HepG2 (cell line): Measurements from ENCODE around the gene UTP25. TPM values are rescaled to one million over a fixed set of nuclear protein-coding genes. Genes with fewer than 3 reads are reported as not detected.

Experiments
- ATAC-seq: fragments of 200-7000 bp; cut with Tn5 transposase; 3 replicates; pipeline ENCODE4 v1.9.1; 2020; ENCODE audit warnings: mild to moderate bottlenecking, moderate library complexity
- BruUV-seq: library from RNA; stranded (reverse); fragments of 400-500 nt; replicated peaks from 2 replicates; lab custom pipeline; 2021; lab: Mats Ljungman, UMichigan
- CTCF ChIA-PET: fragments of 300-600 bp; formaldehyde crosslinking; extraction: SDS; loops from one replicate; lab custom pipeline; 2021; ENCODE audit warnings: low total read pairs, inconsistent platforms, low intra/inter-chr PET ratio; lab: Yijun Ruan, JAX
- POLR2A ChIA-PET: fragments of 350-600 bp; sonication (Branson Sonifier 250); formaldehyde crosslinking; loops from one replicate; lab custom pipeline; 2020; ENCODE audit warnings: antibody characterized with exemption, inconsistent platforms; lab: Yijun Ruan, JAX
- DNase-seq: peaks from one replicate; pipeline ENCODE4 v3.0.0-alpha.2; 2015; ENCODE audit warnings: low spot score
- FAIRE-seq: peaks from 3 replicates; lab custom pipeline; 2011; peaks lifted over from hg19 to GRCh38; lab: Jason Lieb, UNC
- H2AFZ ChIP-seq: one replicate; pipeline ENCODE4 v1.6.1; 2011; ENCODE audit warnings: low read length, inconsistent platforms
- H3K27ac ChIP-seq: fragments of 300-600 bp; 3 replicates; pipeline ENCODE4 v1.8.0; 2011; ENCODE audit warnings: mixed run types, mild to moderate bottlenecking, mixed read lengths, low read length, inconsistent platforms; ENCODE audit not compliant: insufficient read depth; ENCODE audit errors: extremely low read length
- H3K27me3 ChIP-seq, 2 experiments: fragments of 200-600 bp in 1 of 2; 2 replicates in 1 of 2; 3 replicates in 1 of 2; pipeline versions ENCODE4 v1.6.0 to v1.8.0; 2011; ENCODE audit warnings: low read length in 2 of 2, mild to moderate bottlenecking in 2 of 2, moderate library complexity in 2 of 2, inconsistent platforms in 1 of 2; ENCODE audit not compliant: insufficient read depth in 2 of 2, control insufficient read depth in 1 of 2
- H3K36me3 ChIP-seq, 2 experiments: fragments of 200-600 bp in 1 of 2; replicated peaks in 1 of 2; 2 replicates in 1 of 2; 3 replicates in 1 of 2; pipeline versions ENCODE4 v1.5.1 to v1.8.0; 2011; ENCODE audit warnings: low read length in 2 of 2, inconsistent platforms in 1 of 2; ENCODE audit not compliant: insufficient read depth in 2 of 2, control insufficient read depth in 1 of 2
- H3K4me1 ChIP-seq: 2 replicates; pipeline ENCODE4 v1.5.1; 2012; ENCODE audit warnings: low read length, inconsistent platforms; ENCODE audit not compliant: insufficient read depth
- H3K4me2 ChIP-seq: 2 replicates; pipeline ENCODE4 v1.6.0; 2011; ENCODE audit warnings: low read depth, low read length, inconsistent platforms
- H3K4me3 ChIP-seq, 3 experiments: fragments of 200-600 bp in 1 of 3; sonication (generic), shearing (Covaris generic) in 1 of 3; replicated peaks in 1 of 3; 2 replicates each; pipeline ENCODE4 v1.5.1; 2011 to 2016; ENCODE audit warnings: low read length in 3 of 3, inconsistent platforms in 2 of 3, low read depth in 2 of 3, mild to moderate bottlenecking in 2 of 3, control low read depth in 1 of 3, mixed read lengths in 1 of 3; ENCODE audit not compliant: insufficient read depth in 1 of 3
- H3K79me2 ChIP-seq: one replicate; pipeline ENCODE4 v1.6.1; 2011; ENCODE audit warnings: low read length, inconsistent platforms; ENCODE audit not compliant: insufficient read depth
- H3K9ac ChIP-seq: 2 replicates; pipeline ENCODE4 v1.6.0; 2011; ENCODE audit warnings: mild to moderate bottlenecking, low read depth, low read length, inconsistent platforms; ENCODE audit not compliant: insufficient read depth
- H3K9me3 ChIP-seq: 2 replicates; pipeline ENCODE4 v1.5.1; 2012; ENCODE audit warnings: mild to moderate bottlenecking, low read length
- H4K20me1 ChIP-seq: 2 replicates; pipeline ENCODE4 v1.6.0; 2011; ENCODE audit warnings: inconsistent platforms, mild to moderate bottlenecking, low read length, moderate library complexity; ENCODE audit not compliant: insufficient read depth
- GPN1 ChIP-seq: sonication (generic); formaldehyde crosslinking; IDR thresholded peaks from 2 replicates; pipeline ENCODE4 v1.5.1; 2020; ENCODE audit warnings: missing genetic modification reagents, borderline replicate concordance
- PAWR ChIP-seq: sonication (generic); formaldehyde crosslinking; IDR thresholded peaks from 2 replicates; pipeline ENCODE4 v1.4.0; 2020; ENCODE audit warnings: missing genetic modification reagents, mild to moderate bottlenecking, borderline replicate concordance
- REPIN1 ChIP-seq: sonication (generic); formaldehyde crosslinking; IDR thresholded peaks from 2 replicates; pipeline ENCODE4 v1.8.0; 2022; ENCODE audit warnings: missing genetic modification reagents, low read depth, mild to moderate bottlenecking, borderline replicate concordance
- TBP ChIP-seq: sonication (generic); formaldehyde crosslinking; IDR thresholded peaks from 2 replicates; pipeline ENCODE4 v1.5.0; 2020; ENCODE audit warnings: missing genetic modification reagents
- ZNF180 ChIP-seq: sonication (generic); formaldehyde crosslinking; IDR thresholded peaks from 2 replicates; pipeline ENCODE4 v1.4.0; 2020; ENCODE audit warnings: low read depth, missing genetic modification reagents, borderline replicate concordance
- ZNF615 ChIP-seq: sonication (generic); formaldehyde crosslinking; IDR thresholded peaks from 2 replicates; pipeline ENCODE4 v1.5.0; 2020; ENCODE audit warnings: mild to moderate bottlenecking, missing genetic modification reagents, borderline replicate concordance
- ZNF83 ChIP-seq: sonication (generic); formaldehyde crosslinking; IDR thresholded peaks from 2 replicates; pipeline ENCODE4 v1.4.0; 2020; ENCODE audit warnings: missing genetic modification reagents, mild to moderate bottlenecking, borderline replicate concordance
- WGBS: methylation state at CpG from one replicate; pipeline ENCODE4 v1.1.6; 2017; ENCODE audit warnings: low lambda C conversion rate; 5-methylcytosine and 5-hydroxymethylcytosine counted together
- in situ Hi-C: cut with HindIII; loops from 2 replicates; pipeline ENCODE4 v1.10.0; 2017; ENCODE audit warnings: low pct_unique_long_range_greater_than_20kb; ENCODE audit not compliant: extremely low pct_ligation_motif_present
- intact Hi-C: fragments of 100-400 bp; cut with micrococcal nuclease; formaldehyde crosslinking; loops from one replicate; pipeline ENCODE4 v1.10.0; 2022; ENCODE audit not compliant: unreplicated experiment
- polyA plus RNA-seq, 8 experiments: library from polyadenylated mRNA; depleted of rRNA in 3 of 8; stranded (reverse) in 7 of 8; unstranded in 1 of 8; fragments of >200 nt; fragmentation: Illumina TruSeq in 4 of 8; extraction: Trizol in 4 of 8; gene quantifications; 2 replicates each; pipeline versions ENCODE4 v1.2.1 to v1.2.3, GENCODE V29; 2011 to 2016; ENCODE audit warnings: low read depth in 4 of 8, missing spikeins in 1 of 8, mixed read lengths in 1 of 8; ENCODE audit not compliant: insufficient read depth in 1 of 8
- total RNA-seq, 5 experiments: library from RNA; depleted of rRNA; stranded (reverse); fragments of >200 nt; fragmentation: Illumina TruSeq; extraction: Trizol; gene quantifications; 2 replicates each; pipeline ENCODE4 v1.2.3, GENCODE V29; 2016; ENCODE audit warnings: low read depth in 1 of 5
- TF ChIP-seq, protein P1 (sequence below): sonication (generic); formaldehyde crosslinking; conservative IDR thresholded peaks from 2 replicates; pipeline ENCODE4 v1.4.0; 2020; ENCODE audit warnings: mild to moderate bottlenecking, missing genetic modification reagents, moderate library complexity
- TF ChIP-seq, protein P2 (sequence below): IDR thresholded peaks from 2 replicates; pipeline ENCODE4 v1.6.1; 2016; ENCODE audit warnings: missing biosample characterization, missing genetic modification reagents, low read depth

Gene UTP25
- total and polyA plus RNA-seq, 2 of the 13 experiments (the other 11 are each of a cell fraction or from before 2014, with no cell fraction given): 4.8 to 5.7 TPM

DNA sequence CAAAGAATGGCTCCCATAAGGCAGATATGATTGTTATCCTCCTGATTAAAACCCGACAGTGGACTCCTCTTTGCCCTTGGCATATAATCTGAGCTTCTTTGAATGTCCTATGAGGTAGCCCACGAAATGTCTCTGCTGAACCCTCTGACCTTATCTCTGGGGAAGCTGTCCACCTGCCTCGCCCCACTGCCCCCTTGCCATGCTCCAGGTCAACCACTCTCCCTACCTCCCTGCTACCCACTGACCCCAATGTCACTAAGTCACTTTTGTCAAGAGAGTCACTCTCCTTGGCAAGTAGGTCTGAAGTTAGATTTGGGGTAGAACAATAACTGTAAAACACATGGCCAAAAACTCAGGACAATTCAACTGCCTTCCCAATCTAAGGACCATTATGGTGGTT, 54.5 kb downstream of the UTP25 start:
- POLR2A ChIA-PET: no interaction called here
- H3K27ac ChIP-seq: no peak overlapping the region
- H3K4me3 ChIP-seq: no peak overlapping the region
- no peak overlapping the region for H2AFZ ChIP-seq
- H3K9ac ChIP-seq: no peak overlapping the region
- no peaks in the 10 kb centered on the region for H3K4me1 ChIP-seq
- no TSS peak for BruUV-seq
- no peaks in the 10 kb centered on the region for H4K20me1 ChIP-seq
- DNase-seq: no peak
- in situ Hi-C loops: no loop called here
- no peaks in the 10 kb centered on the region for H3K36me3 ChIP-seq
- no peak overlapping the region for H3K4me2 ChIP-seq
- intact Hi-C loops: no loop called here
- WGBS: 8% methylated on average over 3 of the region's 3 CpGs
- TF ChIP-seq ZNF615 (CRISPR knock-in tag) (no peak), TBP (CRISPR knock-in tag) (no peak)
- TF ChIP-seq, protein P1, sequence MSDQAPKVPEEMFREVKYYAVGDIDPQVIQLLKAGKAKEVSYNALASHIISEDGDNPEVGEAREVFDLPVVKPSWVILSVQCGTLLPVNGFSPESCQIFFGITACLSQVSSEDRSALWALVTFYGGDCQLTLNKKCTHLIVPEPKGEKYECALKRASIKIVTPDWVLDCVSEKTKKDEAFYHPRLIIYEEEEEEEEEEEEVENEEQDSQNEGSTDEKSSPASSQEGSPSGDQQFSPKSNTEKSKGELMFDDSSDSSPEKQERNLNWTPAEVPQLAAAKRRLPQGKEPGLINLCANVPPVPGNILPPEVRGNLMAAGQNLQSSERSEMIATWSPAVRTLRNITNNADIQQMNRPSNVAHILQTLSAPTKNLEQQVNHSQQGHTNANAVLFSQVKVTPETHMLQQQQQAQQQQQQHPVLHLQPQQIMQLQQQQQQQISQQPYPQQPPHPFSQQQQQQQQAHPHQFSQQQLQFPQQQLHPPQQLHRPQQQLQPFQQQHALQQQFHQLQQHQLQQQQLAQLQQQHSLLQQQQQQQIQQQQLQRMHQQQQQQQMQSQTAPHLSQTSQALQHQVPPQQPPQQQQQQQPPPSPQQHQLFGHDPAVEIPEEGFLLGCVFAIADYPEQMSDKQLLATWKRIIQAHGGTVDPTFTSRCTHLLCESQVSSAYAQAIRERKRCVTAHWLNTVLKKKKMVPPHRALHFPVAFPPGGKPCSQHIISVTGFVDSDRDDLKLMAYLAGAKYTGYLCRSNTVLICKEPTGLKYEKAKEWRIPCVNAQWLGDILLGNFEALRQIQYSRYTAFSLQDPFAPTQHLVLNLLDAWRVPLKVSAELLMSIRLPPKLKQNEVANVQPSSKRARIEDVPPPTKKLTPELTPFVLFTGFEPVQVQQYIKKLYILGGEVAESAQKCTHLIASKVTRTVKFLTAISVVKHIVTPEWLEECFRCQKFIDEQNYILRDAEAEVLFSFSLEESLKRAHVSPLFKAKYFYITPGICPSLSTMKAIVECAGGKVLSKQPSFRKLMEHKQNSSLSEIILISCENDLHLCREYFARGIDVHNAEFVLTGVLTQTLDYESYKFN: no peak
- TF ChIP-seq, all 625 proteins: peak for 0
- ATAC-seq: no peak
- CTCF ChIA-PET: no interaction called here
- Histone ChIP-seq H3K79me2 (no peaks in the 10 kb centered on the region), H3K9me3 (no peaks in the 10 kb centered on the region), H3K27me3 (peaks cover 0 to 10% of the 10 kb centered on the region in 2 experiments; a peak in 1 of 5 replicates)
- no peak for FAIRE-seq

DNA sequence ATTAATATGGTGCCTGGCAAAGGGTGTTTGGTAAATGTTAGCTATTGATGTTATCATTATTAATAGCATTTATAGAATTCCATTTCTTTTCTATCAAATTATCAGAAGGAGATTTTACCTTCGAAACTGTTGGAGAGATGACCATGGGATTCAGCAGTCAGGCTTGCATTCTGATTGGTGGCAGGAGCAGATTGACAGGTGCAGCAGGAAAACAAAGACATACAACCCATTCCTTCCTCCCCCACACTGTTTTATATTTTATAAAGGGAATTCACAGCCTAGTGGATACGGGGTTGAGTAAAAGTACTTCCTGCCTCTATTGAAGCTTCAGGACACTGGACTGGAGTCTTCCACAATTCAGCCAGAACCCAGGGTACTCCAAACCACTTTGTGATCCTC, 55.2 kb downstream of the UTP25 start:
- no peak for DNase-seq
- intact Hi-C loops (no loop called here), in situ Hi-C loops (no loop called here)
- ATAC-seq: no peak
- Histone ChIP-seq H3K4me1 (no peaks in the 10 kb centered on the region), H3K9ac (no peak overlapping the region), H3K36me3 (no peaks in the 10 kb centered on the region), H4K20me1 (no peaks in the 10 kb centered on the region), H3K4me2 (no peak overlapping the region), H2AFZ (no peak overlapping the region), H3K4me3 (no peak overlapping the region), H3K9me3 (no peaks in the 10 kb centered on the region), H3K79me2 (no peaks in the 10 kb centered on the region), H3K27ac (no peak overlapping the region), H3K27me3 (peaks cover 0 to 10% of the 10 kb centered on the region in 2 experiments; a peak in 1 of 5 replicates)
- 6% methylated on average over 2 of the region's 2 CpGs for WGBS
- FAIRE-seq: no peak
- ChIA-PET POLR2A (no interaction called here), CTCF (no interaction called here)
- no TSS peak for BruUV-seq
- TF ChIP-seq REPIN1 (CRISPR knock-in tag) (no peak), PAWR (no peak), ZNF83 (CRISPR knock-in tag) (no peak), GPN1 (CRISPR knock-in tag) (no peak), ZNF180 (no peak)
- TF ChIP-seq, protein P2, sequence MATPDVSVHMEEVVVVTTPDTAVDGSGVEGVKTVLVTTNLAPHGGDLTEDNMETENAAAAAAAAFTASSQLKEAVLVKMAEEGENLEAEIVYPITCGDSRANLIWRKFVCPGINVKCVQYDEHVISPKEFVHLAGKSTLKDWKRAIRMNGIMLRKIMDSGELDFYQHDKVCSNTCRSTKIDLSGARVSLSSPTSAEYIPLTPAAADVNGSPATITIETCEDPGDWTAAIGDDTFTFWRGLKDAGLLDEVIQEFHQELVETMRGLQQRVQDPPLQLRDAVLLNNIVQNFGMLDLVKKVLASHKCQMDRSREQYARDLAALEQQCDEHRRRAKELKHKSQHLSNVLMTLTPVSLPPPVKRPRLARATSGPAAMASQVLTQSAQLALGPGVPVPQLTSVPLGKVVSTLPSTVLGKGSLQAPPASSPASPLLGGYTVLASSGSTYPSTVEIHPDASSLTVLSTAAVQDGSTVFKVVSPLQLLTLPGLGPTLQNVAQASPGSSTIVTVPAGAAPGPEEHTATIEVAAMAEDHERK (CRISPR knock-in tag): no peak
